ENCODE results near the gene NCBP2. TPM values are rescaled to one million over a fixed set of nuclear protein-coding genes. Genes with fewer than 3 reads are reported as not detected.

The NCBP2 gene
- total RNA-seq, 2 donors from 2014 or later = 71.4 to 84.3 TPM

Other genes starting within 250 kb of the NCBP2 start
- 1 to 10 TPM; 5.3 to 5.9 TPM for gene CEP19, start 230.3 kb downstream of the NCBP2 start, total RNA-seq
- 10 to 100 TPM; 72.7 to 81.6 TPM for gene PIGX, start 230.2 kb downstream of the NCBP2 start, total RNA-seq
- gene PAK2, start 202.7 kb downstream of the NCBP2 start, total RNA-seq = 100 to 1,000 TPM in 1 of 2 donors, 10 to 100 TPM in 1; 99.9 to 109 TPM
- 10 to 100 TPM; 33.7 to 38.6 TPM for gene SENP5, start 74.6 kb downstream of the NCBP2 start, total RNA-seq
- gene PIGZ, start 26.3 kb upstream of the NCBP2 start, total RNA-seq = 1 to 10 TPM; 1.1 to 1.7 TPM
- gene MELTF, start 87.3 kb upstream of the NCBP2 start, total RNA-seq = 1 to 10 TPM; 2.9 to 4.9 TPM